Trophoblast cell (in vitro differentiated cells and primary cell): ENCODE results near the gene AGBL4.

Experiments
- DNase-seq, 2 donors: peaks; one replicate each; pipeline ENCODE4 v3.0.0-alpha.2; 2016
- H2AFZ ChIP-seq: 2 replicates; pipeline ENCODE4 v1.6.1; 2013; ENCODE audit warnings: low read length, moderate library complexity, mild to moderate bottlenecking; ENCODE audit not compliant: insufficient read depth, poor library complexity
- H2AK5ac ChIP-seq: 2 replicates; pipeline ENCODE4 v1.6.1; 2013; ENCODE audit warnings: mild to moderate bottlenecking, low read length
- H2BK120ac ChIP-seq: 2 replicates; pipeline ENCODE4 v1.6.1; 2013; ENCODE audit warnings: low read length, mild to moderate bottlenecking, moderate library complexity; ENCODE audit not compliant: insufficient read depth, poor library complexity
- H2BK12ac ChIP-seq: 2 replicates; pipeline ENCODE4 v1.6.1; 2013; ENCODE audit warnings: mild to moderate bottlenecking, low read length, moderate library complexity
- H2BK5ac ChIP-seq: 2 replicates; pipeline ENCODE4 v1.6.1; 2013; ENCODE audit warnings: low read length, low read depth, moderate library complexity, mild to moderate bottlenecking; ENCODE audit not compliant: poor library complexity
- H3K14ac ChIP-seq: 2 replicates; pipeline ENCODE4 v1.6.1; 2013; ENCODE audit warnings: mild to moderate bottlenecking, low read length
- H3K18ac ChIP-seq: 2 replicates; pipeline ENCODE4 v1.6.1; 2013; ENCODE audit warnings: mild to moderate bottlenecking, low read length
- H3K23ac ChIP-seq: 2 replicates; pipeline ENCODE4 v1.6.1; 2013; ENCODE audit warnings: low read length
- H3K27ac ChIP-seq: 2 replicates; pipeline ENCODE4 v1.5.1; 2013; ENCODE audit warnings: low read depth, mild to moderate bottlenecking, inconsistent platforms, low read length, moderate library complexity
- H3K27me3 ChIP-seq: 2 replicates; pipeline ENCODE4 v1.6.1; 2013; ENCODE audit warnings: inconsistent platforms, mild to moderate bottlenecking, low read length, moderate library complexity; ENCODE audit not compliant: insufficient read depth
- H3K36me3 ChIP-seq, 2 experiments: 1 replicate in 1 of 2; 2 replicates in 1 of 2; pipeline ENCODE4 v1.6.1; 2013; ENCODE audit warnings: low read length in 2 of 2, mild to moderate bottlenecking in 2 of 2, moderate library complexity in 1 of 2; ENCODE audit not compliant: insufficient read depth in 2 of 2, control insufficient read depth in 1 of 2
- H3K4ac ChIP-seq: 2 replicates; pipeline ENCODE4 v1.6.1; 2013; ENCODE audit warnings: low read depth, mild to moderate bottlenecking, low read length, moderate library complexity
- H3K4me1 ChIP-seq, 2 experiments: 1 replicate in 1 of 2; 2 replicates in 1 of 2; pipeline ENCODE4 v1.6.1; 2013; ENCODE audit warnings: low read length in 2 of 2, mild to moderate bottlenecking in 2 of 2, moderate library complexity in 1 of 2; ENCODE audit not compliant: insufficient read depth in 2 of 2, control insufficient read depth in 1 of 2
- H3K4me2 ChIP-seq: 2 replicates; pipeline ENCODE4 v1.6.1; 2013; ENCODE audit warnings: inconsistent platforms, mild to moderate bottlenecking, low read length, moderate library complexity
- H3K4me3 ChIP-seq: 2 replicates; pipeline ENCODE4 v1.5.1; 2013; ENCODE audit warnings: mild to moderate bottlenecking, low read depth, low read length, inconsistent platforms
- H3K79me1 ChIP-seq: one replicate; pipeline ENCODE4 v1.6.1; 2013; ENCODE audit warnings: low read length
- H3K79me2 ChIP-seq: 2 replicates; pipeline ENCODE4 v1.6.1; 2013; ENCODE audit warnings: low read length, mild to moderate bottlenecking; ENCODE audit not compliant: control insufficient read depth, insufficient read depth, poor library complexity
- H3K9ac ChIP-seq: 2 replicates; pipeline ENCODE4 v1.6.1; 2013; ENCODE audit warnings: mild to moderate bottlenecking, low read length
- H3K9me3 ChIP-seq: 2 replicates; pipeline ENCODE4 v1.6.1; 2013; ENCODE audit warnings: low read depth, mild to moderate bottlenecking, control low read depth, inconsistent platforms, low read length; ENCODE audit not compliant: insufficient read depth
- H4K12ac ChIP-seq: 2 replicates; pipeline ENCODE4 v1.6.1; 2013; ENCODE audit warnings: low read depth, mild to moderate bottlenecking, low read length, moderate library complexity
- H4K8ac ChIP-seq: 2 replicates; pipeline ENCODE4 v1.6.1; 2013; ENCODE audit warnings: low read depth, mild to moderate bottlenecking, low read length, moderate library complexity
- H4K91ac ChIP-seq: one replicate; pipeline ENCODE4 v1.6.1; 2013; ENCODE audit warnings: low read depth, mild to moderate bottlenecking, low read length, moderate library complexity
- WGBS: extraction: QIAGEN DNeasy Blood & Tissue Kit; methylation state at CpG from one replicate; pipeline ENCODE4 v1.1.7; 2013; ENCODE audit warnings: missing lambda C conversion rate; ENCODE audit not compliant: insufficient read length, insufficient coverage; ENCODE audit errors: extremely low coverage; 5-methylcytosine and 5-hydroxymethylcytosine counted together

Gene AGBL4

DNA sequence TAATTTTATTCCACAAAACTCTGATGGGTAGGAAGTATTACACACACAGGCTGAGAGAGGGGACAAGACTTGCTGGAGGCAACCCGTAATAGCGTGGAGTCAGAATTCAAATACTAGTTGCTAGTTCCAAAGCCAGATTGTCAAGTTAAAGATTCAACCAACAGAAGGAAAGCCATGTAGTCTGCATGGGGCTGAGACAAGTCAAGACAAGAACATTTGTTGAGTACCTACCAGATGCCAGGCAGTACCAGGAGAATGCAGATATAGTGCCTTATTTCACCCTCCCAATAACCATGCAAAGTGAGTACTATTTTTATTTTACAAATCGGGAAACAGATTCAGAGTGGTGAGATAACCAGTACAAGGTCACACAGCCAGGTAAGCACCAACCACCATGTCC, 1441.3 kb downstream of the AGBL4 start:
- Histone ChIP-seq H2AK5ac (no peak overlapping the region), H2BK5ac (no peak overlapping the region), H3K14ac (no peak overlapping the region), H3K4me3 (no peak overlapping the region), H3K27me3 (no peaks in the 10 kb centered on the region), H3K36me3 (no peaks in the 10 kb centered on the region), H3K79me1 (no peaks in the 10 kb centered on the region), H3K4me2 (no peak overlapping the region), H3K23ac (no peak overlapping the region), H4K91ac (no peak overlapping the region), H3K9me3 (no peaks in the 10 kb centered on the region), H3K18ac (no peak overlapping the region), H4K8ac (no peak overlapping the region), H2BK12ac (no peak overlapping the region), H2AFZ (no peak overlapping the region), H2BK120ac (no peak overlapping the region), H3K4me1 (no peaks in the 10 kb centered on the region), H3K79me2 (no peaks in the 10 kb centered on the region), H3K4ac (no peak overlapping the region), H4K12ac (no peak overlapping the region), H3K27ac (no peak overlapping the region), H3K9ac (no peak overlapping the region)
- no peak for DNase-seq
- WGBS = no CpG with 5 or more reads among the region's 3 CpGs

- DNase-seq = no peak
- H3K4me2 ChIP-seq = no peak overlapping the region
- H2BK120ac ChIP-seq = no peak overlapping the region
- no peak overlapping the region for H3K14ac ChIP-seq
- no peak overlapping the region for H2AK5ac ChIP-seq
- H3K4me1 ChIP-seq = no peaks in the 10 kb centered on the region
- H3K79me2 ChIP-seq = no peaks in the 10 kb centered on the region
- no peak overlapping the region for H3K18ac ChIP-seq
- no peak overlapping the region for H3K27ac ChIP-seq
- WGBS = no CpG with 5 or more reads among the region's 2 CpGs
- H2AFZ ChIP-seq = no peak overlapping the region
- H4K91ac ChIP-seq = no peak overlapping the region
- no peak overlapping the region for H2BK5ac ChIP-seq
- H3K9me3 ChIP-seq = no peaks in the 10 kb centered on the region
- H3K23ac ChIP-seq = no peak overlapping the region
- no peak overlapping the region for H2BK12ac ChIP-seq
- no peak overlapping the region for H4K8ac ChIP-seq
- H3K79me1 ChIP-seq = no peaks in the 10 kb centered on the region
- no peak overlapping the region for H3K4ac ChIP-seq
- no peak overlapping the region for H3K4me3 ChIP-seq
- no peak overlapping the region for H3K9ac ChIP-seq
- no peaks in the 10 kb centered on the region for H3K36me3 ChIP-seq
- no peak overlapping the region for H4K12ac ChIP-seq
- no peaks in the 10 kb centered on the region for H3K27me3 ChIP-seq
Observed at GRCh38 chr1:48581270-48581669, 1442.5 kb downstream of the AGBL4 start.

- Histone ChIP-seq H3K27me3 (no peaks in the 10 kb centered on the region), H3K9me3 (no peaks in the 10 kb centered on the region), H4K12ac (no peak overlapping the region), H3K4me2 (no peak overlapping the region), H3K79me1 (no peaks in the 10 kb centered on the region), H2AK5ac (no peak overlapping the region), H2BK120ac (no peak overlapping the region), H3K23ac (no peak overlapping the region), H4K91ac (no peak overlapping the region), H2AFZ (no peak overlapping the region), H3K18ac (no peak overlapping the region), H2BK5ac (no peak overlapping the region), H3K4me3 (no peak overlapping the region), H2BK12ac (no peak overlapping the region), H3K4me1 (no peaks in the 10 kb centered on the region), H4K8ac (no peak overlapping the region), H3K36me3 (no peaks in the 10 kb centered on the region), H3K27ac (no peak overlapping the region), H3K9ac (no peak overlapping the region), H3K4ac (no peak overlapping the region), H3K79me2 (no peaks in the 10 kb centered on the region), H3K14ac (no peak overlapping the region)
- DNase-seq = no peak
- no CpG with 5 or more reads among the region's 2 CpGs for whole genome bisulfite sequencing
Observed at GRCh38 chr1:48576565-48576964, 1447.2 kb downstream of the AGBL4 start.

GRCh38 chr1:48572646-48573258, 1451.0 kb downstream of the AGBL4 start:
- no peaks in the 10 kb centered on the region for H3K79me2 ChIP-seq
- peak; percentile 6 to 22 for DNase-seq
- H3K4me2 ChIP-seq = no peak overlapping the region
- no peak overlapping the region for H4K8ac ChIP-seq
- H3K18ac ChIP-seq = no peak overlapping the region
- no peaks in the 10 kb centered on the region for H3K36me3 ChIP-seq
- no peak overlapping the region for H4K91ac ChIP-seq
- no peaks in the 10 kb centered on the region for H3K27me3 ChIP-seq
- H2BK12ac ChIP-seq = no peak overlapping the region
- H3K27ac ChIP-seq = no peak overlapping the region
- no peak overlapping the region for H3K23ac ChIP-seq
- no peak overlapping the region for H3K4me3 ChIP-seq
- no CpG with 5 or more reads among the region's 7 CpGs for WGBS
- H3K4me1 ChIP-seq = no peaks in the 10 kb centered on the region
- no peak overlapping the region for H3K4ac ChIP-seq
- H2AK5ac ChIP-seq = no peak overlapping the region
- H3K9ac ChIP-seq = no peak overlapping the region
- H3K79me1 ChIP-seq = no peaks in the 10 kb centered on the region
- H3K9me3 ChIP-seq = no peaks in the 10 kb centered on the region
- H2AFZ ChIP-seq = no peak overlapping the region
- H4K12ac ChIP-seq = no peak overlapping the region
- H3K14ac ChIP-seq = no peak overlapping the region
- no peak overlapping the region for H2BK5ac ChIP-seq
- H2BK120ac ChIP-seq = no peak overlapping the region
